ENCODE data around the gene LIN7C. TPM values are rescaled to one million over a fixed set of nuclear protein-coding genes. Genes with fewer than 3 reads are reported as not detected.

LIN7C gene
- total and polyA plus RNA-seq, 9 of the 15 experiments (the other 6 are each of a cell fraction or from before 2014, with no cell fraction given): 10.8 to 52.7 (median 21.5) TPM

GRCh38 chr11:27471589-27472397, 34.8 kb downstream of the LIN7C start:
- Histone ChIP-seq H3K4me2 (ENCODE audit: insufficient read depth, low read length) (peak overlapping the region; percentile 85), H3K27ac (ENCODE audit: extremely low read depth, low read depth, low read length) (peak overlapping the region; percentile 67), H2AFZ (ENCODE audit: low read depth, low read length) (peak overlapping the region; percentile 92), H4K20me1 (replicated peaks; ENCODE audit: control insufficient read depth, insufficient read depth, low read length) (0 out of 2 replicates have a peak, but pooled peaks cover 6% of the 10 kb centered on the region), H3K4me3 (peak overlapping the region; percentile 76), H3K27me3 (ENCODE audit: control insufficient read depth in 2 of 2, insufficient read depth in 2 of 2, low read length in 2 of 2) (no peaks in the 10 kb centered on the region), H3K9me1 (ENCODE audit: control insufficient read depth, insufficient read depth, low read length) (peaks cover 3% of the 10 kb centered on the region), H3K9ac (ENCODE audit: insufficient read depth in 1 of 2, low read depth in 2 of 2, low read length in 2 of 2) (peak overlapping the region; percentile 69 to 95), H3K9me3 (replicated peaks; ENCODE audit: control insufficient read depth, insufficient read depth, low read depth, low read length) (no peaks in the 10 kb centered on the region), H3K79me2 (ENCODE audit: control insufficient read depth, insufficient read depth, low read length) (peaks cover 22% of the 10 kb centered on the region), H3K4me1 (replicated peaks in 1 of 2; ENCODE audit: control insufficient read depth in 2 of 2, insufficient read depth in 2 of 2, low read length in 2 of 2) (peaks cover 13 to 22% of the 10 kb centered on the region in 2 experiments; a peak in 4 of 5 replicates), H3K36me3 (ENCODE audit: control insufficient read depth, insufficient read depth, low read length) (no peaks in the 10 kb centered on the region)
- intact Hi-C loops (cut with micrococcal nuclease): loop anchor here (2.0 to 5.0 kb wide), 4 partner anchors 51 to 174 kb away; no protein-coding TSS in a partner anchor
- POLR2A ChIA-PET: interaction anchor here (0.7 to 1.4 kb wide), 8 partner anchors 7 to 1114 kb away, joined by 3 to 5 read pairs (median 4); no protein-coding TSS in a partner anchor
- in situ Hi-C loops (cut with MboI): no loop called here
- CTCF ChIA-PET (ENCODE audit: low intra/inter-chr PET ratio): no interaction called here
- FAIRE-seq (no peak), DNase-seq (ENCODE audit: extremely low read depth in 1 of 4, low spot score in 3 of 4) (peak; percentile 30 to 77 (median 60)), ATAC-seq (peak; percentile 72)
- BruUV-seq (replicated peaks): no TSS peak
- WGBS (ENCODE audit: insufficient coverage, low coverage, missing lambda C conversion rate): 8% methylated on average over 51 of the region's 79 CpGs
- TF ChIP-seq, protein P1, sequence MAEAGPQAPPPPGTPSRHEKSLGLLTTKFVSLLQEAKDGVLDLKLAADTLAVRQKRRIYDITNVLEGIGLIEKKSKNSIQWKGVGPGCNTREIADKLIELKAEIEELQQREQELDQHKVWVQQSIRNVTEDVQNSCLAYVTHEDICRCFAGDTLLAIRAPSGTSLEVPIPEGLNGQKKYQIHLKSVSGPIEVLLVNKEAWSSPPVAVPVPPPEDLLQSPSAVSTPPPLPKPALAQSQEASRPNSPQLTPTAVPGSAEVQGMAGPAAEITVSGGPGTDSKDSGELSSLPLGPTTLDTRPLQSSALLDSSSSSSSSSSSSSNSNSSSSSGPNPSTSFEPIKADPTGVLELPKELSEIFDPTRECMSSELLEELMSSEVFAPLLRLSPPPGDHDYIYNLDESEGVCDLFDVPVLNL (CRISPR knock-in tag; IDR thresholded peaks at IDR 0.05; ENCODE audit: low read depth): no peak
- TF ChIP-seq JUN (IDR thresholded peaks at IDR 0.05; ENCODE audit: borderline replicate concordance, low read depth, low read length): no peak
- no peak for TF ChIP-seq JUN (CRISPR knock-in tag; IDR thresholded peaks at IDR 0.05; ENCODE audit: borderline replicate concordance)
- peak; percentile 84 for TF ChIP-seq RBBP5 (IDR thresholded peaks at IDR 0.05; ENCODE audit: borderline replicate concordance, insufficient read depth, low read length, poor library complexity, severe bottlenecking)
- peak; percentile 52; the same call in 1 of the 2 replicates for TF ChIP-seq RB1 (IDR thresholded peaks at IDR 0.05; ENCODE audit: low read depth)
- TF ChIP-seq MGA (IDR thresholded peaks at IDR 0.05): no peak
